Breast epithelium (tissue), 4 donors: ENCODE results near the gene ASF1B. TPM values are rescaled to one million over a fixed set of nuclear protein-coding genes. Genes with fewer than 3 reads are reported as not detected.

Experiments used
- DNase-seq, 2 donors: peaks; one replicate each; pipeline ENCODE4 v3.0.0-alpha.2; 2019; ENCODE audit warnings: low spot score in 2 of 2
- H3K27ac ChIP-seq, 2 donors: fragments of 200-600 bp; sonication (generic) in 1 of 2; one replicate each; pipeline ENCODE4 v1.5.1; 2016 to 2019; ENCODE audit warnings: mild to moderate bottlenecking in 1 of 2
- H3K27me3 ChIP-seq, 2 donors: fragments of 200-600 bp; sonication (generic) in 1 of 2; one replicate each; pipeline versions ENCODE4 v1.5.1 to v1.6.0; 2017 to 2019; ENCODE audit warnings: control low read depth in 1 of 2, mild to moderate bottlenecking in 1 of 2
- H3K36me3 ChIP-seq: fragments of 200-600 bp; one replicate; pipeline ENCODE4 v1.5.1; 2019
- H3K4me1 ChIP-seq, 2 donors: fragments of 200-600 bp; sonication (generic); one replicate each; pipeline ENCODE4 v1.5.1; 2016 to 2019; ENCODE audit warnings: control low read depth in 1 of 2
- H3K4me3 ChIP-seq, 3 donors: fragments of 200-600 bp; sonication (generic); 1 replicate in 2 of 3; 2 replicates in 1 of 3; pipeline ENCODE4 v1.5.1; 2016 to 2019; ENCODE audit warnings: mild to moderate bottlenecking in 3 of 3, moderate library complexity in 2 of 3
- H3K9me3 ChIP-seq, 2 donors: fragments of 200-600 bp; sonication (generic) in 1 of 2; one replicate each; pipeline ENCODE4 v1.5.1; 2016 to 2019; ENCODE audit warnings: control low read depth in 1 of 2
- POLR2A ChIP-seq: fragments of 450-650 bp; IDR thresholded peaks from one replicate; pipeline ENCODE4 v1.6.1; 2016; ENCODE audit warnings: antibody characterized with exemption, mild to moderate bottlenecking, moderate library complexity
- POLR2AphosphoS5 ChIP-seq, 3 donors: sonication (generic); formaldehyde crosslinking; IDR thresholded peaks; one replicate each; pipeline ENCODE4 v1.6.1; 2017; ENCODE audit warnings: antibody characterized with exemption in 3 of 3
- intact Hi-C: fragments of 100-400 bp; cut with DNase I; formaldehyde crosslinking; loops from one replicate; pipeline ENCODE4 v1.15.1; 2023; ENCODE audit warnings: low total_unique reads
- total RNA-seq, 3 donors: library from RNA; depleted of rRNA; stranded (reverse); fragments of >200 nt; gene quantifications; one replicate each; pipeline ENCODE4 v1.1.0, GENCODE V29; 2016
- TF ChIP-seq, protein P1 (sequence below), 3 donors: fragments of 450-650 bp; IDR thresholded peaks; one replicate each; pipeline ENCODE4 v1.5.1; 2016 to 2017; ENCODE audit warnings: antibody characterized with exemption in 3 of 3, mild to moderate bottlenecking in 3 of 3, moderate library complexity in 3 of 3

ASF1B gene
- total RNA-seq, 3 donors from 2014 or later: 0.66 to 1.6 (median 1.2) TPM

- Histone ChIP-seq H3K4me1 (peaks cover 27 to 28% of the 10 kb centered on the region in 2 donors), H3K27ac (peak overlapping the region; percentile 85 to 93), H3K36me3 (no peaks in the 10 kb centered on the region), H3K9me3 (no peaks in the 10 kb centered on the region), H3K4me3 (no peak overlapping the region), H3K27me3 (no peaks in the 10 kb centered on the region)
- intact Hi-C loops: no loop called here
- DNase-seq: no peak
- TF ChIP-seq POLR2AphosphoS5 (IDR thresholded peaks at IDR 0.05) (no peak), POLR2A (no peak)
- TF ChIP-seq, protein P1, sequence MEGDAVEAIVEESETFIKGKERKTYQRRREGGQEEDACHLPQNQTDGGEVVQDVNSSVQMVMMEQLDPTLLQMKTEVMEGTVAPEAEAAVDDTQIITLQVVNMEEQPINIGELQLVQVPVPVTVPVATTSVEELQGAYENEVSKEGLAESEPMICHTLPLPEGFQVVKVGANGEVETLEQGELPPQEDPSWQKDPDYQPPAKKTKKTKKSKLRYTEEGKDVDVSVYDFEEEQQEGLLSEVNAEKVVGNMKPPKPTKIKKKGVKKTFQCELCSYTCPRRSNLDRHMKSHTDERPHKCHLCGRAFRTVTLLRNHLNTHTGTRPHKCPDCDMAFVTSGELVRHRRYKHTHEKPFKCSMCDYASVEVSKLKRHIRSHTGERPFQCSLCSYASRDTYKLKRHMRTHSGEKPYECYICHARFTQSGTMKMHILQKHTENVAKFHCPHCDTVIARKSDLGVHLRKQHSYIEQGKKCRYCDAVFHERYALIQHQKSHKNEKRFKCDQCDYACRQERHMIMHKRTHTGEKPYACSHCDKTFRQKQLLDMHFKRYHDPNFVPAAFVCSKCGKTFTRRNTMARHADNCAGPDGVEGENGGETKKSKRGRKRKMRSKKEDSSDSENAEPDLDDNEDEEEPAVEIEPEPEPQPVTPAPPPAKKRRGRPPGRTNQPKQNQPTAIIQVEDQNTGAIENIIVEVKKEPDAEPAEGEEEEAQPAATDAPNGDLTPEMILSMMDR (IDR thresholded peaks at IDR 0.05): no peak
Measured at GRCh38 chr19:14114439-14114838, 21.9 kb downstream of the ASF1B start.

DNA sequence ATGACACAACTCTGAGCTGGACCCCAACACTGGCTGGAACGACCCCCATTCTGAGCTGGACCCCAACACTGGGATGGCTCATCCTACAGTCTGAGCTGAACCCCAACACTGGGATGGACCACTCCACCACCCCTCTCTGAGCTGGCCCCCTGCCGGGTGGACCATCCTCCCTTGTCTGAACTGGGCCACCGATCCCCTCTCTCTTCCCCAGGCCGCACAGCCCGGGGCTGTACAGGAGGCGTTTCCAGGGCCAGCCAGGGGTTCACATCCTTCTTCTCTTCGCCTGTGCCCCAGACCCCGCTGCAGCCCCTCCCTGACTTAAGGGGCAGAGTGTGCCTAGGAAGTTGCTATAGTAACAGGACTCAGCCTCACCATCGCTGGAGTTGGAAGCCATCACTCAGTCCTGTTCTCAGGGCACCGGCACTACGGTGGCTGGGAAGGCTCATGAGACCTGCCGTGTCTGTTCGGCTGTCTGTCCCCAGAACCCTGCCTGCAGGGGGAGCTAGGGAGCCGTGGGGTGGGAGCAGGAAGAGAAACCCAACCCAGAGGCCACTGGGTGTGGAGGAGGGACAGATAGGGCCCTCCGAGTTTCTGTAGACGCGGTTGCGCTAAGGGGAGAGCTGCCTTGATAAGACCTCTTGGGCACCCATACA is 22.5 kb downstream of the ASF1B start:
- Histone ChIP-seq H3K4me1 (peaks cover 22 to 26% of the 10 kb centered on the region in 2 donors), H3K4me3 (peak overlapping the region in 1 of 3 donors; percentile 61), H3K36me3 (no peaks in the 10 kb centered on the region), H3K9me3 (no peaks in the 10 kb centered on the region), H3K27ac (peak overlapping the region; percentile 85 to 93), H3K27me3 (no peaks in the 10 kb centered on the region)
- no peak for DNase-seq
- intact Hi-C loops: no loop called here
- TF ChIP-seq POLR2AphosphoS5 (IDR thresholded peaks at IDR 0.05) (no peak), POLR2A (no peak)
- TF ChIP-seq, protein P1 (IDR thresholded peaks at IDR 0.05): no peak

GRCh38 chr19:14112809-14113385 is 23.5 kb downstream of the ASF1B start:
- no peaks in the 10 kb centered on the region for H3K36me3 ChIP-seq
- DNase-seq: no peak
- H3K4me1 ChIP-seq: peaks cover 18 to 22% of the 10 kb centered on the region in 2 donors
- no peaks in the 10 kb centered on the region for H3K27me3 ChIP-seq
- TF ChIP-seq, protein P1 (IDR thresholded peaks at IDR 0.05): no peak
- no peak for TF ChIP-seq POLR2AphosphoS5 (IDR thresholded peaks at IDR 0.05)
- no peak for TF ChIP-seq POLR2A
- H3K4me3 ChIP-seq: peak overlapping the region; percentile 19 to 61 (median 32)
- intact Hi-C loops: no loop called here
- peak overlapping the region; percentile 85 to 93 for H3K27ac ChIP-seq
- no peaks in the 10 kb centered on the region for H3K9me3 ChIP-seq

GRCh38 chr19:14112051-14112808 is 24.2 kb downstream of the ASF1B start:
- Histone ChIP-seq H3K36me3 (no peaks in the 10 kb centered on the region), H3K27me3 (no peaks in the 10 kb centered on the region), H3K9me3 (no peaks in the 10 kb centered on the region), H3K4me3 (peak overlapping the region; percentile 19 to 61 (median 32)), H3K4me1 (peaks cover 18 to 22% of the 10 kb centered on the region in 2 donors), H3K27ac (peak overlapping the region; percentile 85 to 93)
- intact Hi-C loops: no loop called here
- no peak for DNase-seq
- TF ChIP-seq POLR2AphosphoS5 (IDR thresholded peaks at IDR 0.05) (no peak), POLR2A (no peak)
- TF ChIP-seq, protein P1 (IDR thresholded peaks at IDR 0.05): no peak

- Histone ChIP-seq H3K9me3 (no peaks in the 10 kb centered on the region), H3K4me1 (peaks cover 17 to 20% of the 10 kb centered on the region in 2 donors), H3K27me3 (no peaks in the 10 kb centered on the region), H3K27ac (peak overlapping the region; percentile 85 to 93), H3K36me3 (no peaks in the 10 kb centered on the region), H3K4me3 (peak overlapping the region in 1 of 3 donors; percentile 61)
- DNase-seq: no peak
- TF ChIP-seq, protein P1 (IDR thresholded peaks at IDR 0.05): no peak
- TF ChIP-seq POLR2AphosphoS5 (IDR thresholded peaks at IDR 0.05): no peak
- TF ChIP-seq POLR2A: no peak
- intact Hi-C loops: no loop called here
Measured at GRCh38 chr19:14111486-14111885, 24.9 kb downstream of the ASF1B start.
